ENCODE data around the gene EPC1. TPM values are rescaled to one million over a fixed set of nuclear protein-coding genes. Genes with fewer than 3 reads are reported as not detected.

Gene EPC1
- total and polyA plus RNA-seq, 2 of the 8 experiments (the other 6 are each of a cell fraction or from before 2014, with no cell fraction given): 23.7 to 42.3 TPM

GRCh38 chr10:32374605-32375004, 27.6 kb upstream of the EPC1 start (continued):
- TF ChIP-seq CHD7 (IDR thresholded peaks at IDR 0.05; ENCODE audit: insufficient replicate concordance, low read length) (no peak), TAF7 (optimal IDR thresholded peaks at IDR 0.05; ENCODE audit: borderline replicate concordance, low read depth, low read length) (no peak)

Data from H1 (cell line).